ENCODE data around the gene PKNOX2.

Gene PKNOX2

GRCh38 chr11:125136001-125136400 lies 28.6 kb upstream of the PKNOX2 start:
- H3K27ac ChIP-seq (ENCODE audit: low read depth, low read length), result no peak overlapping the region
- H3K4me1 ChIP-seq (ENCODE audit: control insufficient read depth, low read length), result no peaks in the 10 kb centered on the region
- H4K20me1 ChIP-seq (ENCODE audit: control insufficient read depth, insufficient read depth, low read depth, low read length), result no peaks in the 10 kb centered on the region
- no peaks in the 10 kb centered on the region for H3K79me2 ChIP-seq (ENCODE audit: control insufficient read depth, low read length)
- no peaks in the 10 kb centered on the region for H3K36me3 ChIP-seq (ENCODE audit: control insufficient read depth, low read length)
- H3K4me3 ChIP-seq (ENCODE audit: low read length), result no peak overlapping the region
- no peak overlapping the region for H3K4me2 ChIP-seq (ENCODE audit: low read length)
- no peaks in the 10 kb centered on the region for H3F3A ChIP-seq (ENCODE audit: control insufficient read depth, insufficient read depth)
- TF ChIP-seq CTCF (IDR thresholded peaks at IDR 0.05; ENCODE audit: low read depth, low read length, poor library complexity, severe bottlenecking), result no peak
- H3K9me3 ChIP-seq (ENCODE audit: control insufficient read depth, insufficient read depth, low read length), result no peaks in the 10 kb centered on the region
- peaks cover 15% of the 10 kb centered on the region for H3K27me3 ChIP-seq (ENCODE audit: control insufficient read depth, low read length)
- H3K9me2 ChIP-seq (replicated peaks; ENCODE audit: control insufficient read depth, low read length), result no peaks in the 10 kb centered on the region

- Histone ChIP-seq H3K9me3 (ENCODE audit: control insufficient read depth, insufficient read depth, low read length) (no peaks in the 10 kb centered on the region), H3K27ac (ENCODE audit: low read depth, low read length) (no peak overlapping the region), H3K4me3 (ENCODE audit: low read length) (no peak overlapping the region), H4K20me1 (ENCODE audit: control insufficient read depth, insufficient read depth, low read depth, low read length) (no peaks in the 10 kb centered on the region), H3K79me2 (ENCODE audit: control insufficient read depth, low read length) (no peaks in the 10 kb centered on the region), H3K36me3 (ENCODE audit: control insufficient read depth, low read length) (no peaks in the 10 kb centered on the region), H3F3A (ENCODE audit: control insufficient read depth, insufficient read depth) (no peaks in the 10 kb centered on the region), H3K27me3 (ENCODE audit: control insufficient read depth, low read length) (peaks cover 15% of the 10 kb centered on the region), H3K4me1 (ENCODE audit: control insufficient read depth, low read length) (peaks cover 7% of the 10 kb centered on the region), H3K9me2 (replicated peaks; ENCODE audit: control insufficient read depth, low read length) (no peaks in the 10 kb centered on the region), H3K4me2 (ENCODE audit: low read length) (no peak overlapping the region)
- TF ChIP-seq CTCF (IDR thresholded peaks at IDR 0.05; ENCODE audit: low read depth, low read length, poor library complexity, severe bottlenecking), result no peak
- no peak for TF ChIP-seq EZH2phosphoT487 (IDR thresholded peaks at IDR 0.05; ENCODE audit: borderline replicate concordance, low read length)
Observed at GRCh38 chr11:125138966-125139365, 25.6 kb upstream of the PKNOX2 start.

- Histone ChIP-seq H4K20me1 (ENCODE audit: control insufficient read depth, insufficient read depth, low read depth, low read length) (no peaks in the 10 kb centered on the region), H3F3A (ENCODE audit: control insufficient read depth, insufficient read depth) (no peaks in the 10 kb centered on the region), H3K4me2 (ENCODE audit: low read length) (no peak overlapping the region), H3K4me1 (ENCODE audit: control insufficient read depth, low read length) (peaks cover 7% of the 10 kb centered on the region), H3K27me3 (ENCODE audit: control insufficient read depth, low read length) (peaks cover 12% of the 10 kb centered on the region), H3K9me2 (replicated peaks; ENCODE audit: control insufficient read depth, low read length) (no peaks in the 10 kb centered on the region), H3K27ac (ENCODE audit: low read depth, low read length) (no peak overlapping the region), H3K4me3 (ENCODE audit: low read length) (no peak overlapping the region), H3K9me3 (ENCODE audit: control insufficient read depth, insufficient read depth, low read length) (no peaks in the 10 kb centered on the region), H3K36me3 (ENCODE audit: control insufficient read depth, low read length) (no peaks in the 10 kb centered on the region), H3K79me2 (ENCODE audit: control insufficient read depth, low read length) (no peaks in the 10 kb centered on the region)
- TF ChIP-seq CTCF (IDR thresholded peaks at IDR 0.05; ENCODE audit: low read depth, low read length, poor library complexity, severe bottlenecking) (no peak), EZH2phosphoT487 (IDR thresholded peaks at IDR 0.05; ENCODE audit: borderline replicate concordance, low read length) (no peak)
Observed at GRCh38 chr11:125139778-125140177, 24.8 kb upstream of the PKNOX2 start.

- H3K9me3 ChIP-seq (ENCODE audit: control insufficient read depth, insufficient read depth, low read length), result no peaks in the 10 kb centered on the region
- H3K27ac ChIP-seq (ENCODE audit: low read depth, low read length), result no peak overlapping the region
- H3K9me2 ChIP-seq (replicated peaks; ENCODE audit: control insufficient read depth, low read length), result no peaks in the 10 kb centered on the region
- H4K20me1 ChIP-seq (ENCODE audit: control insufficient read depth, insufficient read depth, low read depth, low read length), result no peaks in the 10 kb centered on the region
- H3K4me2 ChIP-seq (ENCODE audit: low read length), result no peak overlapping the region
- H3F3A ChIP-seq (ENCODE audit: control insufficient read depth, insufficient read depth), result no peaks in the 10 kb centered on the region
- H3K36me3 ChIP-seq (ENCODE audit: control insufficient read depth, low read length), result no peaks in the 10 kb centered on the region
- H3K4me1 ChIP-seq (ENCODE audit: control insufficient read depth, low read length), result peaks cover 7% of the 10 kb centered on the region
- peaks cover 12% of the 10 kb centered on the region for H3K27me3 ChIP-seq (ENCODE audit: control insufficient read depth, low read length)
- TF ChIP-seq EZH2phosphoT487 (IDR thresholded peaks at IDR 0.05; ENCODE audit: borderline replicate concordance, low read length) (no peak), CTCF (IDR thresholded peaks at IDR 0.05; ENCODE audit: low read depth, low read length, poor library complexity, severe bottlenecking) (no peak)
- no peak overlapping the region for H3K4me3 ChIP-seq (ENCODE audit: low read length)
- H3K79me2 ChIP-seq (ENCODE audit: control insufficient read depth, low read length), result no peaks in the 10 kb centered on the region
Observed at GRCh38 chr11:125140233-125140632, 24.3 kb upstream of the PKNOX2 start.

Measured in DOHH2 (cell line).